B cell (primary cell): ENCODE results near the gene CDK2. TPM values are rescaled to one million over a fixed set of nuclear protein-coding genes. Genes with fewer than 3 reads are reported as not detected.
"Not testable (repeated sequence)": the region's sequence is repeated elsewhere in the genome, so short reads cannot be mapped to it uniquely, and the experiment has no call there.

Experiments
- ATAC-seq: fragments of 200-7000 bp; cut with Tn5 transposase; one replicate; pipeline ENCODE4 v1.10.0; 2021; ENCODE audit warnings: low read depth, mild to moderate bottlenecking, moderate number of reproducible peaks, moderate library complexity
- CTCF ChIA-PET: fragments of 350-600 bp; sonication (Branson Sonifier 250); formaldehyde crosslinking; loops from one replicate; lab custom pipeline; 2021; ENCODE audit warnings: antibody characterized with exemption, inconsistent platforms; lab: Charles Lee
- POLR2A ChIA-PET: fragments of 350-600 bp; sonication (Branson Sonifier 250); formaldehyde crosslinking; loops from one replicate; lab custom pipeline; 2021; ENCODE audit warnings: antibody characterized with exemption; lab: Charles Lee
- DNase-seq: peaks from one replicate; pipeline ENCODE4 v3.0.0; 2013
- H2AFZ ChIP-seq: 2 replicates; pipeline ENCODE4 v1.6.1; 2012; ENCODE audit warnings: mild to moderate bottlenecking, low read depth, low read length; ENCODE audit not compliant: insufficient read depth, poor library complexity, severe bottlenecking
- H3K27ac ChIP-seq, 2 donors: 1 replicate in 1 of 2; 2 replicates in 1 of 2; pipeline ENCODE4 v1.5.1; 2012 to 2013; ENCODE audit warnings: low read length in 2 of 2, mild to moderate bottlenecking in 2 of 2, moderate library complexity in 1 of 2
- H3K27me3 ChIP-seq, 4 experiments: fragments of 200-600 bp in 1 of 4; sonication (generic) in 1 of 4; replicated peaks in 1 of 4; 1 replicate in 2 of 4; 2 replicates in 2 of 4; pipeline versions ENCODE4 v1.6.1 to v1.7.0; 2013 to 2016; ENCODE audit warnings: low read length in 3 of 4, mild to moderate bottlenecking in 2 of 4, mixed read lengths in 1 of 4, moderate library complexity in 1 of 4; ENCODE audit not compliant: insufficient read depth in 4 of 4, control insufficient read depth in 3 of 4; ENCODE audit errors: control extremely low read depth in 1 of 4
- H3K36me3 ChIP-seq, 2 experiments: replicated peaks in 1 of 2; 1 replicate in 1 of 2; 2 replicates in 1 of 2; pipeline versions ENCODE4 v1.6.1 to v1.7.1; 2013; ENCODE audit warnings: low read length in 1 of 2; ENCODE audit not compliant: insufficient read depth in 2 of 2, control insufficient read depth in 1 of 2; ENCODE audit errors: control extremely low read depth in 1 of 2, extremely low read depth in 1 of 2
- H3K4me1 ChIP-seq, 2 donors: fragments of 200-600 bp in 1 of 2; sonication (generic) in 1 of 2; 1 replicate in 1 of 2; 2 replicates in 1 of 2; pipeline versions ENCODE4 v1.5.1 to v1.6.1; 2013 to 2017; ENCODE audit warnings: low read length in 2 of 2; ENCODE audit not compliant: control insufficient read depth in 2 of 2, insufficient read depth in 2 of 2
- H3K4me2 ChIP-seq: replicated peaks from 2 replicates; pipeline ENCODE3; 2012; ENCODE audit warnings: mild to moderate bottlenecking, low read depth, low read length; ENCODE audit not compliant: poor library complexity, severe bottlenecking
- H3K4me3 ChIP-seq, 5 experiments: fragments of 200-600 bp in 1 of 5; sonication (generic) in 1 of 5; 1 replicate in 3 of 5; 2 replicates in 2 of 5; pipeline versions ENCODE4 v1.5.1 to v1.7.0; 2011 to 2016; ENCODE audit warnings: low read length in 4 of 5, mild to moderate bottlenecking in 4 of 5, low read depth in 2 of 5, control low read depth in 1 of 5, moderate library complexity in 1 of 5; ENCODE audit not compliant: insufficient read depth in 1 of 5; ENCODE audit errors: control extremely low read depth in 1 of 5, extremely low read depth in 1 of 5
- H3K79me2 ChIP-seq: fragments of 200-600 bp; sonication (generic); one replicate; pipeline ENCODE4 v1.6.0; 2016; ENCODE audit warnings: low read length; ENCODE audit not compliant: control insufficient read depth, insufficient read depth
- H3K9ac ChIP-seq: fragments of 200-600 bp; sonication (generic); 2 replicates; pipeline ENCODE4 v1.6.1; 2017; ENCODE audit warnings: mild to moderate bottlenecking, low read length, moderate library complexity
- H3K9me3 ChIP-seq, 3 donors: one replicate each; pipeline versions ENCODE4 v1.6.1 to v1.7.1; 2013; ENCODE audit warnings: low read length in 2 of 3; ENCODE audit not compliant: control insufficient read depth in 2 of 3, insufficient read depth in 1 of 3; ENCODE audit errors: control extremely low read depth in 1 of 3
- H4K20me1 ChIP-seq: 2 replicates; pipeline ENCODE4 v1.6.0; 2012; ENCODE audit warnings: mild to moderate bottlenecking, low read length; ENCODE audit not compliant: insufficient read depth, control insufficient read depth, poor library complexity, severe bottlenecking
- H3K27ac Mint-ChIP-seq: one replicate; pipeline ENCODE4 v1.8.0; 2021; ENCODE audit warnings: mixed read lengths
- H3K27me3 Mint-ChIP-seq: one replicate; pipeline ENCODE4 v1.8.0; 2021; ENCODE audit warnings: mixed read lengths
- H3K4me1 Mint-ChIP-seq: one replicate; pipeline ENCODE4 v1.8.0; 2021; ENCODE audit warnings: mixed read lengths
- H3K4me3 Mint-ChIP-seq: one replicate; pipeline ENCODE4 v1.8.0; 2021; ENCODE audit warnings: mixed read lengths
- H3K9me3 Mint-ChIP-seq: one replicate; pipeline ENCODE4 v1.8.0; 2022; ENCODE audit warnings: mixed read lengths; ENCODE audit not compliant: insufficient read depth
- CTCF ChIP-seq: fragments of 200-600 bp; IDR thresholded peaks from one replicate; pipeline ENCODE4 v1.8.0; 2022; ENCODE audit warnings: antibody characterized with exemption, mild to moderate bottlenecking
- EZH2 ChIP-seq: IDR thresholded peaks from 2 replicates; pipeline ENCODE4 v1.6.1; 2012; ENCODE audit warnings: borderline replicate concordance, low read depth, mild to moderate bottlenecking, moderate library complexity, low read length; ENCODE audit not compliant: insufficient read depth, poor library complexity, severe bottlenecking
- WGBS: methylation state at CpG from one replicate; pipeline ENCODE4 v1.1.5; 2013; ENCODE audit warnings: missing lambda C conversion rate; ENCODE audit not compliant: insufficient coverage; 5-methylcytosine and 5-hydroxymethylcytosine counted together
- intact Hi-C: fragments of 100-400 bp; cut with micrococcal nuclease; formaldehyde crosslinking; loops from one replicate; pipeline ENCODE4 v1.10.0; 2022
- polyA plus RNA-seq: library from polyadenylated mRNA; depleted of rRNA; stranded (reverse); fragments of >200 nt; gene quantifications from 2 replicates; pipeline ENCODE4 v1.2.3, GENCODE V29; 2012
- total RNA-seq, 2 donors: library from RNA; stranded (reverse); fragments of 120-200 nt in 1 of 2; gene quantifications; 1 replicate in 1 of 2; 2 replicates in 1 of 2; pipeline versions ENCODE4 v1.2.3 to v1.2.4, GENCODE V29; 2013 to 2022

Gene CDK2
- total and polyA plus RNA-seq, 2 donors (not counting 1 experiment from before 2014, with no cell fraction given): 10.8 to 32.8 TPM

GRCh38 chr12:55979069-55979468 lies 12.4 kb downstream of the CDK2 start:
- no peak overlapping the region for H2AFZ ChIP-seq
- no peaks in the 10 kb centered on the region for H3K27me3 ChIP-seq
- no peak overlapping the region for H3K9ac ChIP-seq
- H3K4me1 ChIP-seq: peaks cover 33 to 35% of the 10 kb centered on the region in 2 donors
- peaks cover 2 to 6% of the 10 kb centered on the region in 2 experiments for H3K36me3 ChIP-seq
- H3K79me2 ChIP-seq: peaks cover 75% of the 10 kb centered on the region
- H3K4me3 ChIP-seq: no peak overlapping the region
- WGBS: 100% methylated on average over 1 of the region's 3 CpGs
- no peak overlapping the region for H3K27ac Mint-ChIP-seq
- intact Hi-C loops: no loop called here
- peaks cover 29% of the 10 kb centered on the region for H3K4me1 Mint-ChIP-seq
- DNase-seq (no peak), ATAC-seq (no peak)
- CTCF ChIA-PET: interaction anchor here (0.8 to 1.2 kb wide), 2 partner anchors 39 to 51 kb away, joined by 3 read pairs; no protein-coding TSS in a partner anchor
- POLR2A ChIA-PET: no interaction called here
- TF ChIP-seq EZH2 (no peak), CTCF (no peak)
- H3K4me3 Mint-ChIP-seq: no peak overlapping the region
- no peaks in the 10 kb centered on the region for H3K9me3 Mint-ChIP-seq
- H4K20me1 ChIP-seq: peaks cover 47% of the 10 kb centered on the region
- no peaks in the 10 kb centered on the region for H3K27me3 Mint-ChIP-seq
- no peak overlapping the region for H3K27ac ChIP-seq
- H3K9me3 ChIP-seq: no peaks in the 10 kb centered on the region
- no peak overlapping the region for H3K4me2 ChIP-seq

- H3K27me3 ChIP-seq, H2AFZ ChIP-seq, H3K27ac ChIP-seq, H3K27me3 Mint-ChIP-seq, H3K9me3 ChIP-seq, H3K27ac Mint-ChIP-seq, DNase-seq, H3K4me3 Mint-ChIP-seq, H3K4me3 ChIP-seq, ATAC-seq, H3K9me3 Mint-ChIP-seq, H3K4me2 ChIP-seq, H3K9ac ChIP-seq, intact Hi-C loops: not testable (repeated sequence)
- peaks cover 22% of the 10 kb centered on the region for H3K4me1 Mint-ChIP-seq
- H3K4me1 ChIP-seq: peaks cover 23% of the 10 kb centered on the region in 2 donors
- WGBS: 100% methylated on average over 1 of the region's 5 CpGs
- H3K79me2 ChIP-seq: peaks cover 64% of the 10 kb centered on the region
- CTCF ChIA-PET: interaction anchor here (0.7 to 2.8 kb wide), 2 partner anchors 14 to 317 kb away, joined by 3 to 19 read pairs; no protein-coding TSS in a partner anchor
- peaks cover 3 to 14% of the 10 kb centered on the region in 2 experiments for H3K36me3 ChIP-seq
- peaks cover 40% of the 10 kb centered on the region for H4K20me1 ChIP-seq
- POLR2A ChIA-PET: interaction anchor here (1.0 to 1.5 kb wide), 2 partner anchors 8 to 14 kb away, joined by 5 read pairs; partner anchors contain the start of gene RAB5B
These were observed 15.3 kb downstream of the CDK2 start for GRCh38 chr12:55981882-55982281.
